ENCODE data around the gene KNSTRN. TPM values are rescaled to one million over a fixed set of nuclear protein-coding genes. Genes with fewer than 3 reads are reported as not detected.

Gene KNSTRN
- total and polyA plus RNA-seq, 4 donors, result 3.4 to 28.1 (median 8.9) TPM

DNA sequence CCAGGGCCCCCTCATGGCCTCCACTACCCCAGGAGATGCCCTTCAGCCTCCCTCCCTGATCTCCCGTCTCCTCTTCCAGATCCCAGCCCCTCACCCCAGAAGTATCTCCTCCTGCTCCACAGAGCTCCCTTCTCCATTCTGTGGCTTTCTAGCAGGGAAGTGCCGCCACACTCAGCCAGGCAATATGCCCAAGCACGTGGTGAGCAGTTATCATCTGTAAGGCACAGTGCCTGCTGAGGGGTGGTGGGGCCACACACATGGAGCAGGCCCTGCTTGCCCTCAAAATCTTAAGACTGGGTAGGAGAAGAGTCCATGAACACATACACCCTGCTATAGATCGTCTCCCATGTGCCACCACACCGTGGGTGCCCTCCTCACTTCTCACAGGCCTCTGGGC lies 34.0 kb upstream of the KNSTRN start:
- no peak overlapping the region for H3K4me3 ChIP-seq (ENCODE audit: low read depth in 1 of 3, low read length in 3 of 3)
- no peaks in the 10 kb centered on the region for H3K27me3 ChIP-seq (ENCODE audit: control insufficient read depth in 4 of 4, insufficient read depth in 4 of 4, low read length in 3 of 4)
- H3K9ac ChIP-seq (ENCODE audit: low read depth in 1 of 2, low read length in 2 of 2), result no peak overlapping the region
- no peak overlapping the region for H3K27ac ChIP-seq (ENCODE audit: low read depth in 1 of 2, low read length in 2 of 2)
- no peaks in the 10 kb centered on the region for H3K36me3 ChIP-seq (ENCODE audit: control insufficient read depth in 4 of 4, insufficient read depth in 3 of 4, low read depth in 1 of 4, low read length in 3 of 4)
- H3K9me3 ChIP-seq (ENCODE audit: control insufficient read depth in 4 of 4, low read length in 3 of 4), result no peaks in the 10 kb centered on the region
- DNase-seq (ENCODE audit: low spot score), result no peak
- TF ChIP-seq JUND (IDR thresholded peaks at IDR 0.05) (no peak), GABPA (IDR thresholded peaks at IDR 0.05 in 1 of 2, conservative IDR thresholded peaks at IDR 0.05 in 1 of 2) (no peak), HNF4G (IDR thresholded peaks at IDR 0.05) (no peak), FOXA1 (IDR thresholded peaks at IDR 0.05) (no peak), RXRA (IDR thresholded peaks at IDR 0.05) (no peak), NR2F2 (IDR thresholded peaks at IDR 0.05) (no peak), EGR1 (IDR thresholded peaks at IDR 0.05; ENCODE audit: low read depth in 2 of 2) (no peak), RAD21 (IDR thresholded peaks at IDR 0.05) (no peak), YY1 (IDR thresholded peaks at IDR 0.05) (no peak), FOXA2 (IDR thresholded peaks at IDR 0.05) (no peak), TAF1 (conservative IDR thresholded peaks at IDR 0.05) (no peak), SP1 (IDR thresholded peaks at IDR 0.05) (no peak), HNF4A (conservative IDR thresholded peaks at IDR 0.05) (no peak)
- TF ChIP-seq, protein P1, sequence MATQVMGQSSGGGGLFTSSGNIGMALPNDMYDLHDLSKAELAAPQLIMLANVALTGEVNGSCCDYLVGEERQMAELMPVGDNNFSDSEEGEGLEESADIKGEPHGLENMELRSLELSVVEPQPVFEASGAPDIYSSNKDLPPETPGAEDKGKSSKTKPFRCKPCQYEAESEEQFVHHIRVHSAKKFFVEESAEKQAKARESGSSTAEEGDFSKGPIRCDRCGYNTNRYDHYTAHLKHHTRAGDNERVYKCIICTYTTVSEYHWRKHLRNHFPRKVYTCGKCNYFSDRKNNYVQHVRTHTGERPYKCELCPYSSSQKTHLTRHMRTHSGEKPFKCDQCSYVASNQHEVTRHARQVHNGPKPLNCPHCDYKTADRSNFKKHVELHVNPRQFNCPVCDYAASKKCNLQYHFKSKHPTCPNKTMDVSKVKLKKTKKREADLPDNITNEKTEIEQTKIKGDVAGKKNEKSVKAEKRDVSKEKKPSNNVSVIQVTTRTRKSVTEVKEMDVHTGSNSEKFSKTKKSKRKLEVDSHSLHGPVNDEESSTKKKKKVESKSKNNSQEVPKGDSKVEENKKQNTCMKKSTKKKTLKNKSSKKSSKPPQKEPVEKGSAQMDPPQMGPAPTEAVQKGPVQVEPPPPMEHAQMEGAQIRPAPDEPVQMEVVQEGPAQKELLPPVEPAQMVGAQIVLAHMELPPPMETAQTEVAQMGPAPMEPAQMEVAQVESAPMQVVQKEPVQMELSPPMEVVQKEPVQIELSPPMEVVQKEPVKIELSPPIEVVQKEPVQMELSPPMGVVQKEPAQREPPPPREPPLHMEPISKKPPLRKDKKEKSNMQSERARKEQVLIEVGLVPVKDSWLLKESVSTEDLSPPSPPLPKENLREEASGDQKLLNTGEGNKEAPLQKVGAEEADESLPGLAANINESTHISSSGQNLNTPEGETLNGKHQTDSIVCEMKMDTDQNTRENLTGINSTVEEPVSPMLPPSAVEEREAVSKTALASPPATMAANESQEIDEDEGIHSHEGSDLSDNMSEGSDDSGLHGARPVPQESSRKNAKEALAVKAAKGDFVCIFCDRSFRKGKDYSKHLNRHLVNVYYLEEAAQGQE (IDR thresholded peaks at IDR 0.05), result no peak
- TF ChIP-seq, protein P2, sequence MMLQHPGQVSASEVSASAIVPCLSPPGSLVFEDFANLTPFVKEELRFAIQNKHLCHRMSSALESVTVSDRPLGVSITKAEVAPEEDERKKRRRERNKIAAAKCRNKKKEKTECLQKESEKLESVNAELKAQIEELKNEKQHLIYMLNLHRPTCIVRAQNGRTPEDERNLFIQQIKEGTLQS (IDR thresholded peaks at IDR 0.05), result no peak
- TF ChIP-seq, protein P3, sequence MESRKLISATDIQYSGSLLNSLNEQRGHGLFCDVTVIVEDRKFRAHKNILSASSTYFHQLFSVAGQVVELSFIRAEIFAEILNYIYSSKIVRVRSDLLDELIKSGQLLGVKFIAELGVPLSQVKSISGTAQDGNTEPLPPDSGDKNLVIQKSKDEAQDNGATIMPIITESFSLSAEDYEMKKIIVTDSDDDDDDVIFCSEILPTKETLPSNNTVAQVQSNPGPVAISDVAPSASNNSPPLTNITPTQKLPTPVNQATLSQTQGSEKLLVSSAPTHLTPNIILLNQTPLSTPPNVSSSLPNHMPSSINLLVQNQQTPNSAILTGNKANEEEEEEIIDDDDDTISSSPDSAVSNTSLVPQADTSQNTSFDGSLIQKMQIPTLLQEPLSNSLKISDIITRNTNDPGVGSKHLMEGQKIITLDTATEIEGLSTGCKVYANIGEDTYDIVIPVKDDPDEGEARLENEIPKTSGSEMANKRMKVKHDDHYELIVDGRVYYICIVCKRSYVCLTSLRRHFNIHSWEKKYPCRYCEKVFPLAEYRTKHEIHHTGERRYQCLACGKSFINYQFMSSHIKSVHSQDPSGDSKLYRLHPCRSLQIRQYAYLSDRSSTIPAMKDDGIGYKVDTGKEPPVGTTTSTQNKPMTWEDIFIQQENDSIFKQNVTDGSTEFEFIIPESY (IDR thresholded peaks at IDR 0.05), result no peak
- TF ChIP-seq, protein P4, sequence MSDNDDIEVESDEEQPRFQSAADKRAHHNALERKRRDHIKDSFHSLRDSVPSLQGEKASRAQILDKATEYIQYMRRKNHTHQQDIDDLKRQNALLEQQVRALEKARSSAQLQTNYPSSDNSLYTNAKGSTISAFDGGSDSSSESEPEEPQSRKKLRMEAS (IDR thresholded peaks at IDR 0.05), result no peak
- TF ChIP-seq, protein P5, sequence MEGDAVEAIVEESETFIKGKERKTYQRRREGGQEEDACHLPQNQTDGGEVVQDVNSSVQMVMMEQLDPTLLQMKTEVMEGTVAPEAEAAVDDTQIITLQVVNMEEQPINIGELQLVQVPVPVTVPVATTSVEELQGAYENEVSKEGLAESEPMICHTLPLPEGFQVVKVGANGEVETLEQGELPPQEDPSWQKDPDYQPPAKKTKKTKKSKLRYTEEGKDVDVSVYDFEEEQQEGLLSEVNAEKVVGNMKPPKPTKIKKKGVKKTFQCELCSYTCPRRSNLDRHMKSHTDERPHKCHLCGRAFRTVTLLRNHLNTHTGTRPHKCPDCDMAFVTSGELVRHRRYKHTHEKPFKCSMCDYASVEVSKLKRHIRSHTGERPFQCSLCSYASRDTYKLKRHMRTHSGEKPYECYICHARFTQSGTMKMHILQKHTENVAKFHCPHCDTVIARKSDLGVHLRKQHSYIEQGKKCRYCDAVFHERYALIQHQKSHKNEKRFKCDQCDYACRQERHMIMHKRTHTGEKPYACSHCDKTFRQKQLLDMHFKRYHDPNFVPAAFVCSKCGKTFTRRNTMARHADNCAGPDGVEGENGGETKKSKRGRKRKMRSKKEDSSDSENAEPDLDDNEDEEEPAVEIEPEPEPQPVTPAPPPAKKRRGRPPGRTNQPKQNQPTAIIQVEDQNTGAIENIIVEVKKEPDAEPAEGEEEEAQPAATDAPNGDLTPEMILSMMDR (IDR thresholded peaks at IDR 0.05; ENCODE audit: low read depth, low read length, missing input control), result no peak
- H3K4me1 ChIP-seq (ENCODE audit: control insufficient read depth in 4 of 4, insufficient read depth in 4 of 4, low read length in 3 of 4), result peaks cover 3 to 8% (median 5%) of the 10 kb centered on the region in 4 donors
- WGBS, result 82% methylated on average over 5 of the region's 5 CpGs

Data from liver (tissue), 9 donors.